NOMO-1 (cell line): ENCODE data around the gene SYT7.
"Not testable (repeated sequence)": the region's sequence is repeated elsewhere in the genome, so short reads cannot be mapped to it uniquely, and the experiment has no call there.

Experiments used
- DNase-seq, 2 experiments: peaks; one replicate each; lab custom pipeline; 2025; ENCODE audit not compliant: unreplicated experiment in 2 of 2; lab: John Stamatoyannopoulos, UW

SYT7 gene

GRCh38 chr11:61581030-61581928 lies at the start of gene SYT7:
SYT7 (minus strand) TSS chr11:61581076; CDS start chr11:61580820, 256 bp downstream.
- DNase-seq, result peak; percentile 86

GRCh38 chr11:61630089-61630488 lies 49.2 kb upstream of the SYT7 start:
- no peak for DNase-seq

- no peak for DNase-seq
Measured at GRCh38 chr11:61629082-61629833, 48.4 kb upstream of the SYT7 start.

- DNase-seq, result no peak
Measured at GRCh38 chr11:61628662-61628970, 47.7 kb upstream of the SYT7 start.

- peak; percentile 23 to 29 for DNase-seq
Measured at GRCh38 chr11:61627850-61628661, 47.2 kb upstream of the SYT7 start.

GRCh38 chr11:61626580-61627380 lies 45.9 kb upstream of the SYT7 start:
- no peak for DNase-seq

GRCh38 chr11:61625525-61625924 lies 44.6 kb upstream of the SYT7 start:
- no peak for DNase-seq

GRCh38 chr11:61621917-61622585 lies 41.2 kb upstream of the SYT7 start:
- no peak for DNase-seq

- DNase-seq, result no peak
Measured at GRCh38 chr11:61619471-61620226, 38.8 kb upstream of the SYT7 start.

GRCh38 chr11:61618978-61619377 lies 38.1 kb upstream of the SYT7 start:
- no peak for DNase-seq

- DNase-seq, result no peak
Measured at GRCh38 chr11:61617515-61617914, 36.6 kb upstream of the SYT7 start.

GRCh38 chr11:61616434-61616833 lies 35.6 kb upstream of the SYT7 start:
- DNase-seq, result no peak

- DNase-seq, result not testable (repeated sequence)
Measured at GRCh38 chr11:61614782-61615181, 33.9 kb upstream of the SYT7 start.

GRCh38 chr11:61613870-61614269 lies 33.0 kb upstream of the SYT7 start:
- no peak for DNase-seq

GRCh38 chr11:61613051-61613450 lies 32.2 kb upstream of the SYT7 start:
- no peak for DNase-seq

- no peak for DNase-seq
Measured at GRCh38 chr11:61611309-61611708, 30.4 kb upstream of the SYT7 start.

- no peak for DNase-seq
Measured at GRCh38 chr11:61610905-61611304, 30.0 kb upstream of the SYT7 start.

GRCh38 chr11:61609980-61610366 lies 29.1 kb upstream of the SYT7 start:
- no peak for DNase-seq
